Astrocyte (in vitro differentiated cells and primary cell): Measurements from ENCODE around the gene MEGF11. TPM values are rescaled to one million over a fixed set of nuclear protein-coding genes. Genes with fewer than 3 reads are reported as not detected.

Experiments
- DNase-seq: peaks from one replicate; pipeline ENCODE4 v3.0.0-alpha.2; 2010; ENCODE audit warnings: low read depth
- FAIRE-seq: peaks from 2 replicates; lab custom pipeline; 2011; peaks lifted over from hg19 to GRCh38; lab: Jason Lieb, UNC
- H2AFZ ChIP-seq: 2 replicates; pipeline ENCODE4 v1.6.0; 2012; ENCODE audit warnings: low read depth, low read length, inconsistent platforms
- H3K27ac ChIP-seq: 2 replicates; pipeline ENCODE4 v1.5.1; 2011; ENCODE audit warnings: low read depth, low read length, inconsistent platforms
- H3K27me3 ChIP-seq: 2 replicates; pipeline ENCODE4 v1.6.0; 2011; ENCODE audit warnings: low read length, inconsistent platforms; ENCODE audit not compliant: insufficient read depth
- H3K36me3 ChIP-seq: 2 replicates; pipeline ENCODE4 v1.5.1; 2011; ENCODE audit warnings: low read length, inconsistent platforms; ENCODE audit not compliant: insufficient read depth
- H3K4me1 ChIP-seq: 2 replicates; pipeline ENCODE4 v1.5.1; 2011; ENCODE audit warnings: low read length, inconsistent platforms; ENCODE audit not compliant: insufficient read depth
- H3K4me2 ChIP-seq: 2 replicates; pipeline ENCODE4 v1.6.0; 2012; ENCODE audit warnings: low read length, inconsistent platforms
- H3K4me3 ChIP-seq: 2 replicates; pipeline ENCODE4 v1.5.1; 2011; ENCODE audit warnings: low read depth, mild to moderate bottlenecking, low read length, inconsistent platforms; ENCODE audit not compliant: insufficient read depth
- H3K79me2 ChIP-seq: 2 replicates; pipeline ENCODE4 v1.6.0; 2012; ENCODE audit warnings: mild to moderate bottlenecking, low read length, inconsistent platforms; ENCODE audit not compliant: insufficient read depth
- H3K9ac ChIP-seq: 2 replicates; pipeline ENCODE4 v1.6.0; 2012; ENCODE audit warnings: mild to moderate bottlenecking, low read length, inconsistent platforms
- H3K9me3 ChIP-seq: 2 replicates; pipeline ENCODE4 v1.5.1; 2012; ENCODE audit warnings: low read depth, mild to moderate bottlenecking, low read length, inconsistent platforms; ENCODE audit not compliant: insufficient read depth
- H4K20me1 ChIP-seq: 2 replicates; pipeline ENCODE4 v1.6.0; 2012; ENCODE audit warnings: low read length, inconsistent platforms; ENCODE audit not compliant: insufficient read depth
- H3K27ac Mint-ChIP-seq: one replicate; pipeline ENCODE4 v1.8.0; 2021; ENCODE audit warnings: mild to moderate bottlenecking, mixed read lengths; ENCODE audit not compliant: unreplicated experiment
- H3K27me3 Mint-ChIP-seq: one replicate; pipeline ENCODE4 v1.8.0; 2021; ENCODE audit warnings: low read depth, mixed read lengths; ENCODE audit not compliant: unreplicated experiment
- H3K36me3 Mint-ChIP-seq: one replicate; pipeline ENCODE4 v1.8.0; 2021; ENCODE audit warnings: low read depth, mixed read lengths; ENCODE audit not compliant: unreplicated experiment
- H3K4me1 Mint-ChIP-seq: one replicate; pipeline ENCODE4 v1.8.0; 2021; ENCODE audit warnings: low read depth, mixed read lengths; ENCODE audit not compliant: unreplicated experiment
- H3K4me3 Mint-ChIP-seq: one replicate; pipeline ENCODE4 v1.8.0; 2021; ENCODE audit warnings: mild to moderate bottlenecking, moderate library complexity, mixed read lengths; ENCODE audit not compliant: unreplicated experiment
- H3K9me3 Mint-ChIP-seq: one replicate; pipeline ENCODE4 v1.8.0; 2021; ENCODE audit warnings: mild to moderate bottlenecking, mixed read lengths; ENCODE audit not compliant: unreplicated experiment
- CTCF ChIP-seq: IDR thresholded peaks from 2 replicates; pipeline ENCODE4 v1.5.1; 2011; ENCODE audit warnings: low read depth, mild to moderate bottlenecking, inconsistent platforms, low read length, moderate library complexity; ENCODE audit not compliant: insufficient read depth
- EZH2 ChIP-seq: IDR thresholded peaks from 2 replicates; pipeline ENCODE4 v1.6.1; 2012; ENCODE audit warnings: mild to moderate bottlenecking, low read length, inconsistent platforms; ENCODE audit not compliant: insufficient read depth
- total RNA-seq: library from RNA; stranded (reverse); gene quantifications from 2 replicates; pipeline ENCODE4 v1.2.1, GENCODE V29; 2021

MEGF11 gene
- total RNA-seq, 1 donor from 2014 or later, result 0.16 TPM

- Histone ChIP-seq H4K20me1 (no peaks in the 10 kb centered on the region), H3K27me3 (peaks cover 23% of the 10 kb centered on the region), H3K36me3 (no peaks in the 10 kb centered on the region), H3K9ac (no peak overlapping the region), H3K4me2 (no peak overlapping the region), H2AFZ (no peak overlapping the region), H3K79me2 (no peaks in the 10 kb centered on the region), H3K9me3 (no peaks in the 10 kb centered on the region), H3K4me3 (no peak overlapping the region), H3K4me1 (no peaks in the 10 kb centered on the region), H3K27ac (no peak overlapping the region)
- no peaks in the 10 kb centered on the region for H3K36me3 Mint-ChIP-seq
- TF ChIP-seq CTCF, result no peak
- no peak for TF ChIP-seq EZH2
- H3K4me1 Mint-ChIP-seq, result peaks cover 3% of the 10 kb centered on the region
- no peaks in the 10 kb centered on the region for H3K9me3 Mint-ChIP-seq
- FAIRE-seq, result no peak
- DNase-seq, result no peak
- H3K4me3 Mint-ChIP-seq, result no peak overlapping the region
- no peak overlapping the region for H3K27ac Mint-ChIP-seq
- H3K27me3 Mint-ChIP-seq, result peaks cover 57% of the 10 kb centered on the region
These were observed 153.4 kb downstream of the MEGF11 start for GRCh38 chr15:66099950-66100671.

- no peak overlapping the region for H3K27ac ChIP-seq
- Mint-ChIP-seq H3K4me3 (no peak overlapping the region), H3K27me3 (peaks cover 56% of the 10 kb centered on the region), H3K36me3 (no peaks in the 10 kb centered on the region), H3K27ac (no peak overlapping the region), H3K9me3 (no peaks in the 10 kb centered on the region), H3K4me1 (peaks cover 3% of the 10 kb centered on the region)
- H3K9me3 ChIP-seq, result no peaks in the 10 kb centered on the region
- H3K27me3 ChIP-seq, result peaks cover 24% of the 10 kb centered on the region
- no peak overlapping the region for H3K4me3 ChIP-seq
- H3K9ac ChIP-seq, result no peak overlapping the region
- TF ChIP-seq EZH2 (no peak), CTCF (no peak)
- H3K36me3 ChIP-seq, result no peaks in the 10 kb centered on the region
- no peak for FAIRE-seq
- no peak for DNase-seq
- H3K79me2 ChIP-seq, result no peaks in the 10 kb centered on the region
- no peak overlapping the region for H2AFZ ChIP-seq
- H4K20me1 ChIP-seq, result no peaks in the 10 kb centered on the region
- no peaks in the 10 kb centered on the region for H3K4me1 ChIP-seq
- no peak overlapping the region for H3K4me2 ChIP-seq
These were observed 155.6 kb downstream of the MEGF11 start for GRCh38 chr15:66098022-66098363.

- H3K9ac ChIP-seq, result no peak overlapping the region
- no peaks in the 10 kb centered on the region for H3K4me1 ChIP-seq
- Mint-ChIP-seq H3K27me3 (peaks cover 58% of the 10 kb centered on the region), H3K4me3 (no peak overlapping the region), H3K9me3 (no peaks in the 10 kb centered on the region), H3K36me3 (no peaks in the 10 kb centered on the region), H3K27ac (no peak overlapping the region), H3K4me1 (peaks cover 3% of the 10 kb centered on the region)
- peaks cover 25% of the 10 kb centered on the region for H3K27me3 ChIP-seq
- DNase-seq (no peak), FAIRE-seq (no peak)
- no peak overlapping the region for H2AFZ ChIP-seq
- H3K9me3 ChIP-seq, result no peaks in the 10 kb centered on the region
- no peak for TF ChIP-seq EZH2
- no peak for TF ChIP-seq CTCF
- no peaks in the 10 kb centered on the region for H3K36me3 ChIP-seq
- H3K4me3 ChIP-seq, result no peak overlapping the region
- no peak overlapping the region for H3K4me2 ChIP-seq
- H3K27ac ChIP-seq, result no peak overlapping the region
- H3K79me2 ChIP-seq, result no peaks in the 10 kb centered on the region
- no peaks in the 10 kb centered on the region for H4K20me1 ChIP-seq
These were observed 156.2 kb downstream of the MEGF11 start for GRCh38 chr15:66097151-66098021.
